EL (cell line): ENCODE data around the gene MYO16.

Experiments
- DNase-seq: peaks from one replicate; pipeline ENCODE4 v3.0.0-alpha.2; 2016

MYO16 gene

DNA sequence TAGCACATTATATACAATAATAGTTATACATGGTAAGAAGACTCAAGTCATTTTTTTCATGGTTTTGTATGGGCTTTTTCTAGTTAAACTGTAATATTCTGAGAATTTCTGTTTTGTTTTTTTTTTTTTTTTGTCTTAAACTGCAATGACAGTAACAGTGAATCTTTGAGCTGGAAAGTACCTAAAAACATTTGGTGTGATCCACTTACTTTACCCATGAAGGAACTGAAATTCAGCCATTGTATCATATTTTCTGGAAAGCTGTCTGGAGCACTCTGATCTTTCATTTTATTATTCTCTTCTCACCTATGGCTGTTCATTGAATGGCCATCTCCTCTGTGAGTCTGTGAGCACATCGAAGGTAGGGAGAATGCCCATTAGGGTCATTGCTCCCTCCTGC is 37.8 kb downstream of the MYO16 start:
- no peak for DNase-seq

DNA sequence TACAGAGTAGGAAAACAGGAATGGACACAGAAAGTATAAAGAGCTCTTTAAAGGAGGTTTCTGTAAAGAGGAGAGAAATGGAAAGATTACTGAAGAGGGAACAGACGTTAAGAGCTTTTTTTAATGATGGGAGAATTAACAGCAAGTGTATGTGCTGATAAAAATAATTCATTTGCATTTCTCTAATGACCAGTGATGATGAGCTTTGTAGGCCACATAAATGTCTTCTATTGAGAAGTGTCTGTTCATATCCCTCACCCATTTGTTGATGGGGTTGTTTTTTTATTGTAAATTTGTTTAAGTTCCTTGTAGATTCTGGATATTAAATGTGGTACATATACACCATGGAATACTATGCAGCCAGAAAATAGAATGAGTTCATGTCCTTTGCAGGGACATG is 40.0 kb downstream of the MYO16 start:
- no peak for DNase-seq

DNA sequence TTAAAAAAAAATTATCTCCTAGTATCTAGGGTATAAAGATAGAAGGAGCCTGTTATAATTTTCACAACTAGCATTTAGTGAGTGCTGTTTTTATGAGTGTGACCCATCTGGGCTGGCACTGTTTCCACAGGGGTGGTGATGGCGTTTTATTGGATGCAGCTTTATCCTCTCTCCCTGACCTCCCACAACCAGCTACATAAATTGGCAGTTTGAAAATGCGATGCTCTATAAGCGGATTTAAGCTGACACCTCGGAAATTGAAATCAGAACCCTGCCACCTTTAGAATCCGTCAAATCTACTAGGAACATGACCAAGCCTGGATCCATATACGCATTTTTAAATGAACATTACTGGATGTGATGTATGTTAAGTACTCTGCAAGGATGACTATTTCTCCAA is 44.9 kb downstream of the MYO16 start:
- DNase-seq = no peak

DNA sequence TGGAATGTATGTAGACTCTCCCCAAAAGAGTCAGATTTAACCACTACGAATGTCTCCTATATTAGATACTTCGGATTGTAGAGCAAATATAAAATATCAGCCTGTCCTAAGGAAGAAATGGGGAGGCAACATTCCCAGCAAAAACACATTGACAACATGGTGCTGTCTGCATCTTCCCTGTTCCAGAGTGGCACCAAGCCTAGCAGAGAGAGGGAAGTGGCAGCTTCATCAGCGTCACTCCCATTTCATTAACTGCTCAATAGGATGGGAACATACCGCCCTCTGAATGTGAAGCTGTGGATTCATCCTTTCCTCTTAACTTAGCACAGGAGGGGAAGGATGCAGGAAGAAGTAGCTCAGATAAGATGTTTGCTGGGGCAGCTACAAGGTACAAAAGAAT is 45.4 kb downstream of the MYO16 start:
- DNase-seq = no peak

DNA sequence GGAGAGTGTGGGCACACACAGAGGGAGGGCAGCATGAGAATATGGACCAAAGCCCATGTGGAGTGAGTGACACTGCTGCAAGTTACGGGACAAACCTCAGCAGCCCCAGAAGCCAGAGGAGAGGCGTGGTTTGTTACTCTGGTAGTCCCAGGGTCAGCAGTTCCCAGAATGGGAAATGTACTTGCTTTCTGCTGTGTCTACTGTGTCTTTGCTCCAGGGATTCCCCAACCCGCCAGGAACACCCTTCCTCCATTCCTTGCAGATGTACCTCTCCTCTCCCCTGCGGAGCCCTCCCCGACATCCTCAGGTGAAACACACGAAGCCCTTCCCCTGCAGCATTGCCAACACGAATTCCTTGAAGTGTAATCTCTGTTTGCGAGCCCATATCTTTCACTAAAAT is 47.2 kb downstream of the MYO16 start:
- no peak for DNase-seq

DNA sequence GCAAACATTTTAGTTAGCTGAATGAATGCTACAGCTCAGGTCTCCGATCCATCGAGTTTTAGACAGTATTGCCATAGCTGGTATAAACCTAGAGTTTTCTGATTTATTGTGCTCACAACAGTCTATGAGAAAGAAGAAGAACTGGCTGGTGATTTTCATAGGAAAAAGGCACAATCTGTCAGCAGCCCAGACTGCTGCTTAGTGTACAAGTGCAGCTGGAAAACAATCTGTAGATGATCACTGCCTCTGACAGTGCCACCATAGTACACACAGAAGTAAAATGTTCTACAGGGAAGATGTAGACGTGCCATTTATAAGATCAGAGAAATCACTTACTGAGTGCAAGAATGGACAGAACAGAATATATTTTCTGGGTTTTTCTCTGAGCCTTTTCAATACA is 48.4 kb downstream of the MYO16 start:
- no peak for DNase-seq

DNA sequence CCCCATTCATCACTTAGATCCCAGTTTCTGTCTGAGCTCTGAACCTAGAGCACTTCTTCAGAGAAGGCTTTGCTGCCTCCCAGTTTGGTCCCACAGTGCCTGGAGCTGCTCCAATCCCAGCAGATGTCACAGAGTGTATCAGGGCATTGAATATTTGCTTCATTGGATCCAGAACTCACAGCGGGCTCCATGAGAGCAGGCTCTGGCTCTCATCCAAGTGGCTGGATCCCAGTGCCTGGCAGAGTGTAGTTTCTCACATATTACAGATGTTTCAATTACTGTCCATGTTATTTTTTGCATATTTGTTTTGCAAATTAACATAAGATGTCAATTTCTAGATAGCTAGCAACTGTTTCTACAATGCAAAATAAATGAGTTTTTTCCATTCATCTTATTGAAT is 50.6 kb downstream of the MYO16 start:
- DNase-seq = no peak

DNA sequence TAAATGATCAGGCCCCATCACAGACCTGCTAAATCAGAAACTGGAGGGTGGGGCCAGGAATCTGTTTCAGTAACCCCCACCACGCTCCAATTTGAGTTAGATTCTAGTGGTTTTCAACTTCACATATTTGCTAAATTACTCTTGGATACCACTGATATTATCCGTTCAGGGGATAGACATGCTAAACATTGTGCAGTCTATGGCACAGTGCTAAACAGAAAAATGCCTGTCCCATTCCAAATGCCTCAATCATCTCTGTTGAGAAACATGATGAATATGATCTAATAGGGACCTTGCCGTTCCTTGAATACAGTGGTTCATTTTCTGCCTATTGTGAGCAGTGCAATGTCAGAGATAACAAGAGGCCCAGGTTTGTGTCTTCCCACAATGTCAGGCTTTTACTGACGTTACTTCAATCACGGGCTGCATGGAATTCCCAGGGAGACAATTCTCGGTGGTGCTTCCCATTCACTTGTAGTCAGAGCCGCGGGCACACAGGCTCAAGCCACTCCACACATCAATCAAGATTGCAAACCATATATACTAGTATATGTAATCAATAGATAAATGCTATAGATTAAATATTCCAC is 52.7 kb downstream of the MYO16 start:
- DNase-seq = peak; percentile 2

DNA sequence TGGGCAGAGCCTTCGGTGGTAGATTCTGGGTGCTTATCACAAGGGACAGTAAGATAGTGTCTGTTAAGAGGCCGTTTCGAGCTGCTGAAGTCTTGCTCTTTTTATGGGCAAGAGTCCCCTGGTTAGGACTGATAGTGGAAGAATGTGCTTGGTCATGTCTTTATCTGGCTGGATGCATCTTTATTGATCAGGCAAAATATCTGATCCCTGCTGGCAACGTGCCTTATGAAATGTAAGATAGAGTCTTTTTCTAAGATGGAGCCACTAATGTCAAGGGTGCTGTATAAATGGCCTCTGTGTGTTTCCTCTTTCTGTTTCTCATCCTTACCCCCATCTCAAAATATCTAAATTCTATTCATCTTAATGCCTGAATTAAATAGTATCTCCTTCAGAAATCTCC is 53.3 kb downstream of the MYO16 start:
- no peak for DNase-seq

DNA sequence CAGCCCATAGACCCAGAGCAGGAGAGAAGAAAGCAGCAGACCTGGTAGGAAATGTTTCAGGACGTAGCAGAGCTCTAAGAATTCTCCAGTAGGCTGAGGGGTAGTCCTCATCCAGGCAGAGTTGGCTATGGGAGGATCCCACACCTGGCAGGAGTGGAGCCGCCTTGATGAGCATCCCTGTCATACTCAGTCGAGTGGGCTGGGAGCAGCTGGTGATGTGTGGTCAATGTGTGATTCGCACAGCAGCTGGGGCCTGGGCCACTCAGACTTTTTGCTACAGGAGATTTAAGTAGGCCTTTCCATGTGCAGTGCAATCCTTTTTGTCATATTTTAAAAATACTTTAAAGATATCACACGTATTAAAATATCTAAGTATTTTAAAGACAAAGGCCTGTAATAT is 56.6 kb downstream of the MYO16 start:
- no peak for DNase-seq

DNA sequence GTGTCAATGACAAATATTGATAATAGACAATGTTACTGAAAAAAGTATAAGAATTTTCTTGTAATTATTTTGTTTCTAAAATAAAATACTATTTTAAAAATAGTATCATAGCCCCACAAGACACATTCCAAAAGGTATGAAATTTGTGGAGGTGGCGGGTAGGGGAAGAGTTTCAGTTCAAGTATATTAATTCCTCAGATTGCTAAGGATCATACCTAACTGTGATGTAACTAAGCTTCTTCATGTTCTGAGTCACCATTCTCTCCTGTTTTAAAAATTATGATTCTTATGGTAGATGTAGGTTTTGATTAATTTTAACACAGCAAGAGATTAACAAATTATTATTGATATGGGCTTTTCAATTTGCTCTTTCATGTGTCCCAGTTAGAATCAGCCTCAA is 61.3 kb downstream of the MYO16 start:
- no peak for DNase-seq

DNA sequence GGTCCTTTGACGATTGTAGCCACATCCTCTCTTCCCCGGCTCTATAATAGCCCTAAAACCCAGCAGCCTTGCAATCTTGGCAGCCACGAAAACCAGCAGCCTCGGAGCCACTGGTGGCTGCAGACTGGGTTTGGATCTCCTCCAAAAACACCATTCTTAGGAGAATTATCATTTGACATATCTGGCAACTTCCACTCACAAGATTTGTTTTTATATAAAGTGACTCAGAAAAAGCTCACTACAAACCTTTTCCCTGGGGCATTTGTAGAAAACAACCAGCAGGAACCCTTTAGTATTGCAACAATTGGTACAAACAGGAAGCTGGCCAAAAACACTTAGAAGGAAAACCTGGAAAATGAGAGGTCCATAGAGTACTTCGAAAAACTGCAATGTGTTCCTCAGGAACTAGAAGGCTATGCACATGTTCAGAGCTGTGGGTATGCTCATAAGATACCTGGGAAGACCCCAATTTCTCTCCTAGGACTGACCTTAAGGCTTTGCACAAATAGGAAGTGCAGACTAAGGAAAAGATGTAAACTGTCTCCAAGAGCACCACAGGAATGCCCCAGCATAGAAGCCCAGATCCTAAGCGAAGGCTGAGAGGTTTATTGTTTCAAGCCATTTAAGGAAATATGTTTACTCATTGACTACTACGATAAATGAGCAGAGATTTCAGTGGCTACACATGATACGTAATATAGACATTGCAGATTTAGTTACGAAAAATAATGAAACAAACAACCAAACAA is 71.2 kb downstream of the MYO16 start:
- DNase-seq = peak; percentile 4

DNA sequence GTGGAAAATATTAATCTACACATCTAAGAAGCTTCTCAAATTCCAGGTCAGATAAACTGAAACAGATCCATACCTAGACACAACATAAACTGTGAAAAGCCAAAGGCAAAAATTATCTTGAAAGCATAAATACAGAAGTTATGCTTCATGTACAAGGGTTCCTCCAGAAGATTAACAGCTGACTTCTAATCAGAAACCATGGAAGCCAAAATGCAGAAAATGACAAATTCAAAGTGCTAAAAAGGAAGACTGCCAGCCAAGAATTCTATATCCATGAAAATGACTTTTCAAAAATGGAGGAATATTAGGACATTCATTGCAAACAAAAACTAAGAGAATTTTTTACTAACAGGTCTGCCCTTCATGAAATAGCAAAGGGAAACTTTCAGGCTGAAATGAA is 72.8 kb downstream of the MYO16 start:
- DNase-seq = no peak

DNA sequence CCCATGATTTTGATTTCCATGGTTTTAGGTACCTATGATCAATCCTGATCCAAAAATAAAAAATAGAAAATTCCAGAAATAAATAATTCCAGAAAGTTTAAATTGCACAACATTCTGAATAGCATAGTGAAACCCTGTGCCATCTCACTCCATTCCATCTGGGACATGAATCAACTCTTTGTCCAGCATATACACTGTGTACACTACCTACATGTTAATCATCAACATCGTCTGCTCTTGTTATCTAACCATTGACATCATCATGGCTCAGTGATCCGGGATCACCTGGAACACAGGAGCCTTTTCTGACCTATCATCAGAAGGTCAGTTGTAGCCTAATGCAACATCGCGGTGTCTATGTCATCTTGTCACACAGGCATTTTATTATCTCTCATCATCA is 75.6 kb downstream of the MYO16 start:
- DNase-seq = no peak

DNA sequence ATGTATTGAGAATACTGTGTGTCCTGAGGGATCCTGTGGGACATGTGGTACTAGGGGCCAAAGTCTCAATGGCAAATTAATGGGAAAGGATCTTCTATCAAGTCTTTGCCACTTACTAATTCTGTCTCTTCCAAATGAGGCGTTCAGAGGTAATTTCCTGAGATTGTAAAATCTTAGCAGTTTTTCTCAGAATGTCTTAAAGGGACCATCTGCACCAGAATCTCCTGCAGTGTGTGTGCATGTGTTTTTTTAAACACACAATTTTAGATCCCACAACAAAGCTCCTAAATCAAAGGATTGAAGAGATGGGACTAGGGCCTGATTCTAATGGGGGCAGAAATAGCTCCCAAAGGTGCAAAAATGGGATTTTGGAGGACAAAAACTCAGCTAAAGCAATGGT is 78.2 kb downstream of the MYO16 start:
- DNase-seq = no peak

DNA sequence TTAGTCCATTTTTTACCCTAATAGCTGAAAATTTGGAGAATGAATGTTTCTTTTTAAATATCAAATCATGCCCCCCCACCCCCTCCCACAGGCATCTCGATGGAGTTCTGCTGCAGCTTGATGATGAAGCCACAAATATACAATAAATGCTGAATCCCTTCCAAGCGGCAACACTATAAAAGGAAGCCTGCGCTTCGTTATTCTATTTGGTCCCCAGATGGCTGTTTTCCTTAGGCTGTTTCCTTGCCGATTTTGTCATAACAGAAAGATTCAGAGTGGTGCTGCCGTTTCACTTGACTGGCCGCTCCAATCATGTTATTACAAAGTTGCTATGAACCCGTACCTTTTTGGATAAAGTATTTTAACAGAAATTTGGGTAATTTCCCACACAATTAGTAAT is 79.5 kb downstream of the MYO16 start:
- DNase-seq = no peak

DNA sequence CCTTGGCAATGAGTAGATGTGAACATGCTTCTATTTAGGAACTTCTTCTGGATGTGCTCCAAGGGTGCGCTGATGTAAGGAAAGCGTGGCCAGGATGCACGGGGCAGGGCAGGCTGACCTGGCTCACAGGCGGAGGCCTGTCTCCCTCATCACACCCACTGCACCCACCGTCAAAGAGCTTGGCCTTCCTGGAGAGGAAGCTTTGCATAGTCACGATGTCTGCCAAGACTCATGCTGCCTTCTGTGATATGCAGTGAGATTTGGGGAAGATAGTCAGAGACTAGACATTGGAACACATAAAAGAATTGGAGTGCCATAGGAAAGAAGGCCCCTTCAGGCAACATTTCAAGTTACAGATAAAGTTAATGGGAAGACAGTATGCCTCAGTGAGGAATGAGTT is 82.0 kb downstream of the MYO16 start:
- DNase-seq = no peak

DNA sequence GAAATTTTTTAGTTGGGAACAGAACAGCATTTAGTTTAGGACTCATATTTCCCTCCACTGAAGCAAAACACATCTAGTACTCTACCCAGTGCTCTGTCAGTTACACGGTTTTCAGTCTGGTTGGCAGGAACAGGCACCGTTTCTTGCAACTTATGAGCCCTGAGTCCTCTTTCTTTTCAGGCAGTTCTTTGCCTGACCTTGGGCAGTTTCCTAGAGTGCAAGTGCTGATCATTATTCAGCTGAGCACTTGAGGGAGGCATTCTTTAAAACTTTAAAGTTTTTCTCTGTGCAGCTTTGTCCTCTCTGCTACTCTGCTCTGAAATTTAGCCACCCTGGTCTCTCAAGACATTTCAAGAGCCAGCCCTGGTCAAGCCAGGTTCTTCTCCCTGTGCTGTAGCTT is 96.1 kb downstream of the MYO16 start:
- no peak for DNase-seq

DNA sequence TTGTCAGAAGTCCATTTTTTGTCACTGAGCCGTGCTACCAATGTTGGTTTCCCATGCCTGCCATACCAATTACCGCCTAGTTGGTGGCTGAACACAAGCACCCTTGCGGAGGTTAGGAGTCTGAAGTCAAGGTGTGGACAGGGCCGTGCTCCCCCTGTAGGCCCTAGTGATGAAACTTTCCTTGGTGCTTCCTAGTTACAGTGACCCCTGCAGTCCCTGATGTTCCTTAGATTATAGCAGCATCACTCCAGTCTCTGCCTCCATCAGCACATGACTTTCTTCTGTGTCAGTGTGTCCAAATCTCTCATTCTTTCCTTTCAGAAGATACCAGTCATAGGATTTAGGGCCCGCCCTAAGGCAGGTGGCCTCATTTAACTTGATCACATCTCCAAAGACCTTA is 99.0 kb downstream of the MYO16 start:
- no peak for DNase-seq

DNA sequence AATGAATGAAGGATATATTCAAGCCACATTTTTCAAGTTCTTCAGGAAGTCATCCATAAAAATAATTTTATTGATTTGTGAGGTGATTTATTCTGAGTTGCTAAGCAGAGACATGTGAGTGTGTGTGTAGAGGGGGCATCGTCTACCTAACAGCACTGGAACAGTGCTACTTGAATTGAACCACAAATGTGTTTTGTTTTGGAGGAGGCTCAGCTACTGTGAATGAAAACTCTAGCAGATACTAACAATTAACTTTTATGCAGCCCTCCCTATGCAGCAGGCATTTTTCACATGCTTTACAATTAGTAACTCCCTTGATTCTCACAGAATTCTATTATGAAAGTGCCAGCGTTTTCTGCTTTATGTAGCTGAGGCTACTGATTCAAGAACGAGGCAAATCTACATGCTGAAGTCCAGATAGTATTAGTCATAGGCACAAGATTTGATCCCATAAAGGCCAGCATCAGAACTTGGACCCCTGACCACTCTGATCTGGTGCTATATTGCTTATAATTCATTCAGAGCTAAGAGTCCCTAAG is 103.7 kb downstream of the MYO16 start:
- DNase-seq = no peak

DNA sequence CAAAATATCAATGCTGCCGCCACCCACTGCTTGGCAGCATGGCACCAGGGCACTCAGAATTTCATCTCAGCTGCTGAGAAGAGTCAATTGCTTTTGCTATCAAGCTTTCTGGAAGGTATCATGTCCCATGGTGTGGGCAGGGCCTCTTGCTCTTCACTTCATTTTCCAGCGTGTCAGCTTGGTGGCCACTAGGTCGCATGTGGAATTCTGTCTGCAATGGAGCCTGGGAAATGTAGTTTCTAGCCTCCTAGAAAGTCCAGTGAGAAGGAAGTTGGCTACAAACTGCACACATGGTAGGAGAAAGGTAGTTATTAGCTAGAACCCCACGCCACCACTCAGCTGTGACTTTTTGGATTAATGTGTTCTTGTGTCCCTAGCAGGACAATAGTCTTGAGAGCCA is 105.3 kb downstream of the MYO16 start:
- no peak for DNase-seq

DNA sequence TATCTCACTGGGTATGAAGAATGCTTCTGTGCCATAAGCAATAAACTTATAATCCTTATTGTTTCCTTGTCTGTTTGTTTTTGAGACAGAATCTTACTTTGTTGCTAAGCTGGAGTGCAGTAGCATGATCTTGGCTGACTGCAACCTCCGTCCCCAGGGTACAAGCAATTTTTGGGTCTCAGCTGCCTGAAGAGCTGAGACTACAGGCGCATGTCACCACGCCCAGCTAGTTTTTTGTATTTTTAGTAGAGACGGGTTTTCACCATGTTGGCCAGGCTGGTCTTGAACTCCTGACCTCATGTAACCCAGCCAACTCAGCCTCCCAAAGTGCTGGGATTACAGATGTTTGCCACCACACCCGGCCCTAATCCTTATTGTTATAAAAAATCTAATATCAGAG is 112.5 kb downstream of the MYO16 start:
- no peak for DNase-seq

DNA sequence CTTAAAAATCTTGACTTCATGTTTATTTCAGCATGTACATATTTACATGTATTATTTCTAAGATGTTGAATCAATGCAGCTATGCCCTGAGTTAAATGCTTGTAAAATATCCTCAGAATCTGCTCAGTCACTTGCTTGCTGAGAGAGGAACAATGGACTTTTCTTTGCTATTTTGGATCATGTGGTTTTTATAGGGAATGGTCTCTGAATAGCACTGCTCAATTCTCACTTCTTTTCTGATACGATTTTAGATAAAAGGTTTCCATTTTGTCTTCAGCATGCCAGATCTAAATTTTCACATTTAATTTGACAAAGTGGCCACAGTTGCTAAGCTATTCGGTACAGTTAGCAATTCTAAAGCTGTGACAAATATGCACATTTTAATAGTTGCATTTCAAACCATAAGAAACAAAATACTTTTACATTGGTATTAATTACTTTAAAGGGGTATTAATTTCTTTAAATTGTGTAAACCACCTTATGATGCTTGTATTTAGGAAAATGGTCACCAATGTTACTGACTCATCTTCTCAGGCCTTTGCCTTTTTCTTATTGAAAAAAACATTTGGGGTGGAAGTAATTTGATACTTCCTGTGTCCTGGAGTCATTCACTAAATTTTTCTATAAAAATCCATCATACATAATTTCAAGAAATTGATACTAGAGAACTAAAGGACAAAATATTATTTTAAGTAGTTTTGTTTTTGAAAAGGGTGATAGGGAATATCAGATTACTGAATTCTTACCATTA is 113.5 kb downstream of the MYO16 start:
- DNase-seq = no peak

DNA sequence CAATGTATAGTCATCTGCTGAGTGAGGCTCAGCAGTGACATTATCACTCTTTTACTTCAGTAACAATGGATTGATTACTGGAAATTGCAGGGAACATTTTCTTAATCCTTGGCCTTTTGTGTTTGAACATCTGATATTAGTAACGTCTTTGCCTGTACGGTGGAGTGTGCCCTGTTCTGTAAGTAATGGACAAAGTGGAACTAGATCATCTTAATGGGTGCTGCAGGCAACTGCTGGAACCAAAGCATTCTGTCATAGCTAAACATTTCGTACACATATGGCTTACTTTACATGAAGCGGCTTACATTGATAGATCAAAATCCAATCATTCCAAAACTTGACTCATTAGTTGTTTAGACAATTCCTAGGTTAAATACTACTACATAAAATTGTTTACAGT is 114.1 kb downstream of the MYO16 start:
- no peak for DNase-seq
